ENCODE data around the gene INPP5A.

GRCh38 chr10:132538031-132538789 is 623 bp downstream of the INPP5A start:
- TF ChIP-seq, protein P1, sequence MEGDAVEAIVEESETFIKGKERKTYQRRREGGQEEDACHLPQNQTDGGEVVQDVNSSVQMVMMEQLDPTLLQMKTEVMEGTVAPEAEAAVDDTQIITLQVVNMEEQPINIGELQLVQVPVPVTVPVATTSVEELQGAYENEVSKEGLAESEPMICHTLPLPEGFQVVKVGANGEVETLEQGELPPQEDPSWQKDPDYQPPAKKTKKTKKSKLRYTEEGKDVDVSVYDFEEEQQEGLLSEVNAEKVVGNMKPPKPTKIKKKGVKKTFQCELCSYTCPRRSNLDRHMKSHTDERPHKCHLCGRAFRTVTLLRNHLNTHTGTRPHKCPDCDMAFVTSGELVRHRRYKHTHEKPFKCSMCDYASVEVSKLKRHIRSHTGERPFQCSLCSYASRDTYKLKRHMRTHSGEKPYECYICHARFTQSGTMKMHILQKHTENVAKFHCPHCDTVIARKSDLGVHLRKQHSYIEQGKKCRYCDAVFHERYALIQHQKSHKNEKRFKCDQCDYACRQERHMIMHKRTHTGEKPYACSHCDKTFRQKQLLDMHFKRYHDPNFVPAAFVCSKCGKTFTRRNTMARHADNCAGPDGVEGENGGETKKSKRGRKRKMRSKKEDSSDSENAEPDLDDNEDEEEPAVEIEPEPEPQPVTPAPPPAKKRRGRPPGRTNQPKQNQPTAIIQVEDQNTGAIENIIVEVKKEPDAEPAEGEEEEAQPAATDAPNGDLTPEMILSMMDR (IDR thresholded peaks at IDR 0.05): no peak
- TF ChIP-seq POLR2AphosphoS5 (IDR thresholded peaks at IDR 0.05): no peak

All from transverse colon (tissue), 4 donors.